ENCODE results near the gene CFP.

CFP gene

GRCh38 chrX:47637546-47638195 lies 7.9 kb upstream of the CFP start:
- DNase-seq (ENCODE audit: low read depth), result no peak

- no peak for DNase-seq (ENCODE audit: low read depth)
These were observed 5.3 kb upstream of the CFP start for GRCh38 chrX:47634871-47635575.

- DNase-seq (ENCODE audit: low read depth), result no peak
These were observed 4.2 kb upstream of the CFP start for GRCh38 chrX:47633689-47634590.

- DNase-seq (ENCODE audit: low read depth), result no peak
These were observed 2.9 kb upstream of the CFP start for GRCh38 chrX:47632666-47633065.

GRCh38 chrX:47631676-47632075 lies 1.9 kb upstream of the CFP start:
- DNase-seq (ENCODE audit: low read depth), result no peak

GRCh38 chrX:47628982-47629381 lies 748 bp downstream of the CFP start:
- DNase-seq (ENCODE audit: low read depth), result no peak

- no peak for DNase-seq (ENCODE audit: low read depth)
These were observed 4.4 kb downstream of the CFP start for GRCh38 chrX:47625365-47625764.

GRCh38 chrX:47623540-47624027 lies 6.1 kb downstream of the CFP start:
- no peak for DNase-seq (ENCODE audit: low read depth)

- no peak for DNase-seq (ENCODE audit: low read depth)
These were observed 7.9 kb downstream of the CFP start for GRCh38 chrX:47621851-47622250.

- no peak for DNase-seq (ENCODE audit: low read depth)
These were observed 9.4 kb downstream of the CFP start for GRCh38 chrX:47620303-47620685.

- peak; percentile 65 for DNase-seq (ENCODE audit: low read depth)
These were observed 10.0 kb downstream of the CFP start, which contains the start of gene SYN1 for GRCh38 chrX:47619486-47620302. Gene SYN1, minus strand, starts transcription at chrX:47619857. Its CDS starts 129 bp downstream, at chrX:47619728.

- no peak for DNase-seq (ENCODE audit: low read depth)
These were observed 10.7 kb downstream of the CFP start for GRCh38 chrX:47618923-47619485.

- no peak for DNase-seq (ENCODE audit: low read depth)
These were observed 15.1 kb downstream of the CFP start for GRCh38 chrX:47614618-47615017.

- DNase-seq (ENCODE audit: low read depth), result no peak
These were observed 16.6 kb downstream of the CFP start for GRCh38 chrX:47613082-47613481.

- DNase-seq (ENCODE audit: low read depth), result no peak
These were observed 17.3 kb downstream of the CFP start for GRCh38 chrX:47612418-47612817.

GRCh38 chrX:47611926-47612325 lies 17.8 kb downstream of the CFP start:
- no peak for DNase-seq (ENCODE audit: low read depth)

GRCh38 chrX:47611489-47611888 lies 18.2 kb downstream of the CFP start:
- no peak for DNase-seq (ENCODE audit: low read depth)

- DNase-seq (ENCODE audit: low read depth), result no peak
These were observed 19.2 kb downstream of the CFP start for GRCh38 chrX:47610511-47610910.

GRCh38 chrX:47608130-47608810 lies 21.5 kb downstream of the CFP start:
- no peak for DNase-seq (ENCODE audit: low read depth)

GRCh38 chrX:47607091-47607490 lies 22.6 kb downstream of the CFP start:
- no peak for DNase-seq (ENCODE audit: low read depth)

GRCh38 chrX:47605024-47605423 lies 24.7 kb downstream of the CFP start:
- no peak for DNase-seq (ENCODE audit: low read depth)
